T47D (cell line): ENCODE data around the gene CDC42SE2.
A peak's percentile ranks its signal among the peaks of the same experiment; 100 is the strongest.

ENCODE experiments used
- DNase-seq, 2 experiments: peaks; one replicate each; pipeline versions ENCODE4 v3.0.0 to v3.0.0-alpha.2; 2011 to 2012; ENCODE audit warnings: low read depth in 1 of 2, low spot score in 1 of 2
- JUND ChIP-seq: IDR thresholded peaks from 2 replicates; pipeline ENCODE4 v1.6.1; 2012; ENCODE audit warnings: low read depth
- in situ Hi-C: cut with HindIII; loops from 2 replicates; pipeline ENCODE4 v1.10.0; 2016; ENCODE audit warnings: low sequenced_read_pairs, low pct_unique_long_range_greater_than_20kb

Gene CDC42SE2

GRCh38 chr5:131263648-131264450, at the start of gene CDC42SE2:
CDC42SE2 (plus strand) TSS chr5:131264053; CDS start chr5:131359494, 95,441 bp downstream.
- DNase-seq = peak; percentile 79 to 92
- in situ Hi-C loops = no loop called here

GRCh38 chr5:131214609-131215227, 49.1 kb upstream of the CDC42SE2 start:
- no peak for TF ChIP-seq JUND
- in situ Hi-C loops = no loop called here
- no peak for DNase-seq

More at GRCh38 chr5:131263648-131264450, at the start of gene CDC42SE2:
- no peak for TF ChIP-seq JUND

- in situ Hi-C loops = no loop called here
- TF ChIP-seq JUND = no peak
- no peak for DNase-seq
Observed at GRCh38 chr5:131217791-131218190, 46.1 kb upstream of the CDC42SE2 start.

GRCh38 chr5:131218392-131218791, 45.5 kb upstream of the CDC42SE2 start:
- no peak for TF ChIP-seq JUND
- no peak for DNase-seq
- in situ Hi-C loops = no loop called here

GRCh38 chr5:131220566-131220965, 43.3 kb upstream of the CDC42SE2 start:
- no peak for DNase-seq
- no peak for TF ChIP-seq JUND
- in situ Hi-C loops = no loop called here

- no peak for DNase-seq
- in situ Hi-C loops = no loop called here
- no peak for TF ChIP-seq JUND
Observed at GRCh38 chr5:131221008-131221703, 42.7 kb upstream of the CDC42SE2 start.

- in situ Hi-C loops = no loop called here
- DNase-seq = no peak
- no peak for TF ChIP-seq JUND
Observed at GRCh38 chr5:131221888-131222287, 42.0 kb upstream of the CDC42SE2 start.

GRCh38 chr5:131222731-131223130, 41.1 kb upstream of the CDC42SE2 start:
- no peak for TF ChIP-seq JUND
- DNase-seq = no peak

GRCh38 chr5:131223751-131224386, 40.0 kb upstream of the CDC42SE2 start:
- no peak for DNase-seq
- no peak for TF ChIP-seq JUND
- in situ Hi-C loops = no loop called here

More at GRCh38 chr5:131222731-131223130, 41.1 kb upstream of the CDC42SE2 start:
- in situ Hi-C loops = no loop called here

- DNase-seq = no peak
- in situ Hi-C loops = no loop called here
- TF ChIP-seq JUND = no peak
Observed at GRCh38 chr5:131224387-131225201, 39.3 kb upstream of the CDC42SE2 start.

GRCh38 chr5:131225282-131225974, 38.4 kb upstream of the CDC42SE2 start:
- in situ Hi-C loops = no loop called here
- DNase-seq = no peak
- TF ChIP-seq JUND = no peak

GRCh38 chr5:131226899-131227298, 37.0 kb upstream of the CDC42SE2 start:
- no peak for TF ChIP-seq JUND
- in situ Hi-C loops = no loop called here
- DNase-seq = no peak
